ENCODE results near the gene RAB8B. TPM values are rescaled to one million over a fixed set of nuclear protein-coding genes. Genes with fewer than 3 reads are reported as not detected.
A peak's percentile ranks its signal among the peaks of the same experiment; 100 is the strongest.

Gene RAB8B
- total and polyA plus RNA-seq, 2 donors from 2014 or later, result 7.1 to 33.6 TPM

DNA sequence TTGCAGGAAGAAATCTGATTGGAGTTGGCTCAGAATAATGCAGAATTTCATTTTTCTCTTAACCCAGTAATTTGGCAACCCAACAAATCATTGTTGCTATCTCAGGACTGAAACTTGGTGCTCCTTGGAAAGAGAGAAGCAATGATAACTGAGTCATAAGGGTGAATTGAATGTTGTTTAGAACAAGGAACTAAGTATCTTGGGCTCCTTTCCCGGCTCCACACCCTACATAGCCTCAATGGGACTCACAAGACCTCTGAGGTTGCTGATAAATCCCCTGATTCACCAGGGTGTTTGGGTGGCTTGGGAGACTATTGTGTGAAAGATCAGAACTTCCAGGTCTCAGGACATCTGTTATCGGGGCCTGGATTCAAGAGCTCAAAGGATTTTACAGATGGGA, 7.8 kb upstream of the RAB8B start:
- DNase-seq (no peak), FAIRE-seq (no peak)
- TF ChIP-seq, protein P1, sequence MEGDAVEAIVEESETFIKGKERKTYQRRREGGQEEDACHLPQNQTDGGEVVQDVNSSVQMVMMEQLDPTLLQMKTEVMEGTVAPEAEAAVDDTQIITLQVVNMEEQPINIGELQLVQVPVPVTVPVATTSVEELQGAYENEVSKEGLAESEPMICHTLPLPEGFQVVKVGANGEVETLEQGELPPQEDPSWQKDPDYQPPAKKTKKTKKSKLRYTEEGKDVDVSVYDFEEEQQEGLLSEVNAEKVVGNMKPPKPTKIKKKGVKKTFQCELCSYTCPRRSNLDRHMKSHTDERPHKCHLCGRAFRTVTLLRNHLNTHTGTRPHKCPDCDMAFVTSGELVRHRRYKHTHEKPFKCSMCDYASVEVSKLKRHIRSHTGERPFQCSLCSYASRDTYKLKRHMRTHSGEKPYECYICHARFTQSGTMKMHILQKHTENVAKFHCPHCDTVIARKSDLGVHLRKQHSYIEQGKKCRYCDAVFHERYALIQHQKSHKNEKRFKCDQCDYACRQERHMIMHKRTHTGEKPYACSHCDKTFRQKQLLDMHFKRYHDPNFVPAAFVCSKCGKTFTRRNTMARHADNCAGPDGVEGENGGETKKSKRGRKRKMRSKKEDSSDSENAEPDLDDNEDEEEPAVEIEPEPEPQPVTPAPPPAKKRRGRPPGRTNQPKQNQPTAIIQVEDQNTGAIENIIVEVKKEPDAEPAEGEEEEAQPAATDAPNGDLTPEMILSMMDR (IDR thresholded peaks at IDR 0.05; ENCODE audit: borderline replicate concordance, extremely low read depth, insufficient read depth), result no peak
- Histone ChIP-seq H3K27ac (ENCODE audit: low read depth in 2 of 2, low read length in 2 of 2) (no peak overlapping the region), H3K4me3 (ENCODE audit: low read length in 3 of 3) (no peak overlapping the region), H3K36me3 (ENCODE audit: control insufficient read depth in 2 of 3, insufficient read depth in 3 of 3, low read length in 3 of 3) (no peaks in the 10 kb centered on the region), H3K4me1 (ENCODE audit: control insufficient read depth in 2 of 3, insufficient read depth in 2 of 3, low read depth in 1 of 3, low read length in 3 of 3) (no peaks in the 10 kb centered on the region), H3K9me3 (ENCODE audit: control insufficient read depth in 2 of 3, insufficient read depth in 1 of 3, low read length in 3 of 3) (no peaks in the 10 kb centered on the region), H3K27me3 (ENCODE audit: control insufficient read depth, insufficient read depth, low read length) (no peaks in the 10 kb centered on the region), H3K9ac (ENCODE audit: low read length in 3 of 3) (no peak overlapping the region)
- intact Hi-C loops (cut with DNase I), result no loop called here

DNA sequence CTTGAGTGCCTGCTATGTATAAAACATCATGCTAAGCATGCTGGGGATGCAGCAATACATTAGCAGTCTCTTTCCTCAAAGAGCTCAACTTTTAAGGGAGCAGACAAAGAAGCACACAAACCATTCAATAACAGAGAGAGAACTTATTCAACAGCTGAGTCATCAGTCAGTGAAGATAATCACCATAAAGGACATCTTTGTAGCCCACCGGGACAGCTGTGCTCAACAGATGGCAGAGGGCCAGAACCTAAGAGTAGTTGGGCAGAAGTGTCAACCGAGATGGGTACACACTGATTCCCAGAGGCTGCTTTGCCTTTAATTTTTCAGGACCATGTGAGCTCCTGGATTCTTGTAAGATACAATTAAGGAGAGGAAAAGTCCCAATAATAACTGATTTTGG, 4.2 kb upstream of the RAB8B start:
- Histone ChIP-seq H3K27me3 (ENCODE audit: control insufficient read depth, insufficient read depth, low read length) (no peaks in the 10 kb centered on the region), H3K4me3 (ENCODE audit: low read length in 3 of 3) (no peak overlapping the region), H3K9me3 (ENCODE audit: control insufficient read depth in 2 of 3, insufficient read depth in 1 of 3, low read length in 3 of 3) (no peaks in the 10 kb centered on the region), H3K9ac (ENCODE audit: low read length in 3 of 3) (no peak overlapping the region), H3K27ac (ENCODE audit: low read depth in 2 of 2, low read length in 2 of 2) (no peak overlapping the region), H3K4me1 (ENCODE audit: control insufficient read depth in 2 of 3, insufficient read depth in 2 of 3, low read depth in 1 of 3, low read length in 3 of 3) (peaks cover 0 to 7% (median 0%) of the 10 kb centered on the region in 3 donors), H3K36me3 (ENCODE audit: control insufficient read depth in 2 of 3, insufficient read depth in 3 of 3, low read length in 3 of 3) (no peaks in the 10 kb centered on the region)
- TF ChIP-seq, protein P1 (IDR thresholded peaks at IDR 0.05; ENCODE audit: borderline replicate concordance, extremely low read depth, insufficient read depth), result no peak
- DNase-seq (no peak), FAIRE-seq (no peak)
- intact Hi-C loops (cut with DNase I), result no loop called here

DNA sequence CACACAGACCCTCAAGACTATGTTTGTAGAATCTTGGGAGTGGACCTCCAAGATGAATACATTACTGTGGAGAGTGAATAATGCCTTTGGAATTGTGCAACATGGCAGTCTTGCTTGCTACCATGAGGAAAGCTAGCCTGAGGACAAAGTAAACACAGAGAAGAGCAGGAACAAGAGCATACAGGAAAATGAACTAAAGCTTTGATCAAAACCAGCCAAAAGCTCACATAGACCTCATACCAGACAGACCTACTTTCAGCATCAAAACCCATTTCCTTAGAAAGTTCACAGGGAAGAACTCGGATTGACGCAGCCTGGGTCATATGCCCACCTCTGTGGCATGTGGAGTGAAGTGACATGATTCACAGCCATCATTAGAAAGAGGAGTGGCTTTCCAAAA, 3.3 kb upstream of the RAB8B start:
- Histone ChIP-seq H3K27me3 (ENCODE audit: control insufficient read depth, insufficient read depth, low read length) (no peaks in the 10 kb centered on the region), H3K4me1 (ENCODE audit: control insufficient read depth in 2 of 3, insufficient read depth in 2 of 3, low read depth in 1 of 3, low read length in 3 of 3) (peaks cover 0 to 11% (median 4%) of the 10 kb centered on the region in 3 donors), H3K36me3 (ENCODE audit: control insufficient read depth in 2 of 3, insufficient read depth in 3 of 3, low read length in 3 of 3) (no peaks in the 10 kb centered on the region), H3K4me3 (ENCODE audit: low read length in 3 of 3) (no peak overlapping the region), H3K9me3 (ENCODE audit: control insufficient read depth in 2 of 3, insufficient read depth in 1 of 3, low read length in 3 of 3) (no peaks in the 10 kb centered on the region), H3K9ac (ENCODE audit: low read length in 3 of 3) (no peak overlapping the region), H3K27ac (ENCODE audit: low read depth in 2 of 2, low read length in 2 of 2) (no peak overlapping the region)
- DNase-seq (no peak), FAIRE-seq (no peak)
- TF ChIP-seq, protein P1 (IDR thresholded peaks at IDR 0.05; ENCODE audit: borderline replicate concordance, extremely low read depth, insufficient read depth), result no peak
- intact Hi-C loops (cut with DNase I), result no loop called here

DNA sequence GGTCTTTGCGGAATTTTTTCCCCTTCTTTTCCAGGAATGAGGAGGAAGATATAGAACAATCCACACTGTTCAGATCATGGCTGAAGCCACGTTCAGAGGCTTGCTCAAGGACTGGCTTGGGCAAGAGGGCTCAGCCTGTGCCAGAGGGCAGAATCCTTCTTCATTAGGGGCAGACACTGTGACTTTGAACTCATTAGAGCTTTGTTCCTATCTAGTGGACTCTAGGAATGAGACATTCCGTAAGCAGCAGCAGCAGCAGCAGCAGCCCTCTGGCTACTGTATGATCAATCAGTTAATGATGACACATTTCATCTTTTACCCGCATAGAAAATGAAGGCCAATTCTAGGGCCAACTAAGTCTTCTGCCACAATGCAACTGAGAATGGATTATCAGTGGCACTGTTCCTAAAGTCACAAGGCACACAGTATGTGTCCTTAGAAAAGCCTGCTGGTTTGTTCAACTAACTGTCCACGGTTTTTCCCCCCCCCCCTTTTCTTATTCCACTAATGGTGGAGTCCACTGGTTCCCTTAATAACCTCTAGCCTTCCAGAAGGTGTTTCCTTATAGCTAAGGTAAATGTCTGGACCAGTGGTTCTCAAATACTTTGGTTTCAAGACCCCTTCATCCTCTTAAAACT, 1.7 kb upstream of the RAB8B start:
- DNase-seq (peak in 2 of 5 donors; percentile 11 to 31), FAIRE-seq (no peak)
- TF ChIP-seq, protein P1 (IDR thresholded peaks at IDR 0.05; ENCODE audit: borderline replicate concordance, extremely low read depth, insufficient read depth), result no peak
- Histone ChIP-seq H3K27me3 (ENCODE audit: control insufficient read depth, insufficient read depth, low read length) (no peaks in the 10 kb centered on the region), H3K36me3 (ENCODE audit: control insufficient read depth in 2 of 3, insufficient read depth in 3 of 3, low read length in 3 of 3) (no peaks in the 10 kb centered on the region), H3K9ac (ENCODE audit: low read length in 3 of 3) (no peak overlapping the region), H3K27ac (ENCODE audit: low read depth in 2 of 2, low read length in 2 of 2) (no peak overlapping the region), H3K4me3 (ENCODE audit: low read length in 3 of 3) (peak overlapping the region in 1 of 3 donors; percentile 8), H3K9me3 (ENCODE audit: control insufficient read depth in 2 of 3, insufficient read depth in 1 of 3, low read length in 3 of 3) (no peaks in the 10 kb centered on the region), H3K4me1 (ENCODE audit: control insufficient read depth in 2 of 3, insufficient read depth in 2 of 3, low read depth in 1 of 3, low read length in 3 of 3) (peaks cover 0 to 13% (median 4%) of the 10 kb centered on the region in 3 donors)
- intact Hi-C loops (cut with DNase I), result no loop called here
